Measurements from ENCODE around the gene MYO1D. TPM values are rescaled to one million over a fixed set of nuclear protein-coding genes. Genes with fewer than 3 reads are reported as not detected.

MYO1D gene
- total RNA-seq, 1 donor from 2014 or later = 12.1 TPM

- intact Hi-C loops (cut with micrococcal nuclease) = loop anchor here (10.0 kb wide), 1 partner anchor 385 kb away; the partner anchor contains the start of gene CDK5R1
- H3K36me3 Mint-ChIP-seq (ENCODE audit: low read depth) = no peaks in the 10 kb centered on the region
- H3K27me3 Mint-ChIP-seq (ENCODE audit: insufficient read depth) = peaks cover 8% of the 10 kb centered on the region
- no peak overlapping the region for H3K4me3 Mint-ChIP-seq
- H3K9me3 Mint-ChIP-seq = no peaks in the 10 kb centered on the region
- DNase-seq (ENCODE audit: low spot score) = no peak
- no peaks in the 10 kb centered on the region for H3K4me1 Mint-ChIP-seq (ENCODE audit: low read depth)
- no peak overlapping the region for H3K27ac Mint-ChIP-seq
Observed at GRCh38 chr17:32869345-32870026, 7.4 kb downstream of the MYO1D start.

- no peaks in the 10 kb centered on the region for H3K4me1 Mint-ChIP-seq (ENCODE audit: low read depth)
- no peak for DNase-seq (ENCODE audit: low spot score)
- H3K9me3 Mint-ChIP-seq = no peaks in the 10 kb centered on the region
- H3K36me3 Mint-ChIP-seq (ENCODE audit: low read depth) = no peaks in the 10 kb centered on the region
- H3K4me3 Mint-ChIP-seq = no peak overlapping the region
- intact Hi-C loops (cut with micrococcal nuclease) = no loop called here
- H3K27me3 Mint-ChIP-seq (ENCODE audit: insufficient read depth) = peaks cover 7% of the 10 kb centered on the region
- no peak overlapping the region for H3K27ac Mint-ChIP-seq
Observed at GRCh38 chr17:32865141-32865540, 11.8 kb downstream of the MYO1D start.

DNA sequence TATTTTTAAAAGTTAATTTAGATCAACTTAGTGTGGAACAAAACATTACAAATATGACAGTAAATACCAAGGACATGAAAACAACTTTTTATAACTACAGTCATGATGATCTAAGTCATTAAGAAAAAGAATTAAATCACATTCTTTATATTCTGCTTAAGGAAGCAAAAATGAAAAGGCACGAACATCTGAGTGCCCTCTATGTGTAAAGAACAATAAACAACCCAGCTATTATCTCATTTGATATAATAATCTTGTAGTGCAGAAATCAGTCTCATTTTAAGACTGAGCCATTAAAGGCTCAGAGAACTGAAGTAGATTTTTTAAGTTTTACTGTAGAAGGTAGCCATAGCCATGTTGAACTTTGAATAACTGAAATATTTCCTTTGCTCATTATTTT is 13.4 kb downstream of the MYO1D start:
- DNase-seq (ENCODE audit: low spot score) = no peak
- Mint-ChIP-seq H3K4me1 (ENCODE audit: low read depth) (no peaks in the 10 kb centered on the region), H3K9me3 (no peaks in the 10 kb centered on the region), H3K36me3 (ENCODE audit: low read depth) (no peaks in the 10 kb centered on the region), H3K27me3 (ENCODE audit: insufficient read depth) (peaks cover 7% of the 10 kb centered on the region), H3K27ac (no peak overlapping the region), H3K4me3 (no peak overlapping the region)
- intact Hi-C loops (cut with micrococcal nuclease) = no loop called here

DNA sequence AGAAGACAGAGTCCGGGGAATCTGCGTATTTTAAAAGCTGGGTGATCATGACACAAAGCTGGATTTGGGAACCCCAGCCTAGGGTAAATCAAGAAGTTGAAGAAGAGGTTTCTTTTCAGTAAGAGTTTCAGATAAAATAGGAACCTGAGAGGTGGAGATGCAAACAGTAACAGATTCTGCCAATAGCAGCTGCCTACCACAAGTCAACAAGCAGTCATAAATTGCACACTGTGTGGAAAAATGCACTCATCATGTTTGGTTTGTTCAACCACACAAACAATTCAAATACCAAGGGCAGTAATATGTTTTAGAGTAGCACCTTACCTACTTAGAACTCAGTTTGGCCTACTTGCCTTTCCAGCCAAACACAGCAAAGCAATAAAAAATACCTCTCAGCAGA is 14.0 kb downstream of the MYO1D start:
- Mint-ChIP-seq H3K27ac (no peak overlapping the region), H3K9me3 (no peaks in the 10 kb centered on the region), H3K4me3 (no peak overlapping the region), H3K36me3 (ENCODE audit: low read depth) (no peaks in the 10 kb centered on the region), H3K4me1 (ENCODE audit: low read depth) (no peaks in the 10 kb centered on the region), H3K27me3 (ENCODE audit: insufficient read depth) (peaks cover 5% of the 10 kb centered on the region)
- no peak for DNase-seq (ENCODE audit: low spot score)
- intact Hi-C loops (cut with micrococcal nuclease) = no loop called here

GRCh38 chr17:32861981-32862380 is 14.9 kb downstream of the MYO1D start:
- Mint-ChIP-seq H3K4me1 (ENCODE audit: low read depth) (no peaks in the 10 kb centered on the region), H3K36me3 (ENCODE audit: low read depth) (no peaks in the 10 kb centered on the region), H3K9me3 (no peaks in the 10 kb centered on the region), H3K27me3 (ENCODE audit: insufficient read depth) (peaks cover 10% of the 10 kb centered on the region), H3K4me3 (no peak overlapping the region), H3K27ac (no peak overlapping the region)
- no peak for DNase-seq (ENCODE audit: low spot score)
- intact Hi-C loops (cut with micrococcal nuclease) = no loop called here

DNA sequence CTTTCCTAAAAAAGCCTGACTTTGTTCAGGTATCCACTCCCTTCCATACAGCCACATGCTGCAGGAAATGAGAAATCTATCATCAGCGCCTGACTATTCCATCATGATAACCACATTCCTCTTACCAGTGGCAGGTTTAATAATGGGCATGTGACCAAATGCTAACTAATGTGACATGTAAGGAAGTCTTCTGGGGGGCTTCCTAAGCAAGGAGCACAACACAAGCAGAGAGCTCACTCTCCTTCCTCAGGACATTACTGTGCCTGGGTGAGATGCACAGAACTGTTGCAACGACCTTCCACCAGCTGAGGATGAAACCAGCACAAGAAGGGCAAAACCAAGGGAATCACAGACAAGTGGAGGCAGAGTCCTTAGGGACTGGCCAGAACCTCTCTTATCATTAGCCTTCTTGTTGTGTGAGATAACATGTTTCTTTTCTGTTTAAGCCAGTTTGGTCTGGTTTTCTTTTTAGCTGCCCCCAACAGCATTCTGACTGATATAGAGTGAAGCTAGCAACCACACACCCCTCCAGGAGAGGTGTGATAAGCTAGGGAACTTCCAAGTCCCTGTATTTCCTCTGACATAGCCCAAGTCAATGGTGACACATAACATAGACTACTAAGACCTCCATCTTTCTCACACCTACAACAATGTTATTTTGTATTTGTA is 16.9 kb downstream of the MYO1D start:
- Mint-ChIP-seq H3K9me3 (no peaks in the 10 kb centered on the region), H3K4me3 (no peak overlapping the region), H3K27ac (no peak overlapping the region), H3K27me3 (ENCODE audit: insufficient read depth) (peaks cover 6% of the 10 kb centered on the region), H3K4me1 (ENCODE audit: low read depth) (no peaks in the 10 kb centered on the region), H3K36me3 (ENCODE audit: low read depth) (no peaks in the 10 kb centered on the region)
- DNase-seq (ENCODE audit: low spot score) = no peak
- intact Hi-C loops (cut with micrococcal nuclease) = no loop called here

DNA sequence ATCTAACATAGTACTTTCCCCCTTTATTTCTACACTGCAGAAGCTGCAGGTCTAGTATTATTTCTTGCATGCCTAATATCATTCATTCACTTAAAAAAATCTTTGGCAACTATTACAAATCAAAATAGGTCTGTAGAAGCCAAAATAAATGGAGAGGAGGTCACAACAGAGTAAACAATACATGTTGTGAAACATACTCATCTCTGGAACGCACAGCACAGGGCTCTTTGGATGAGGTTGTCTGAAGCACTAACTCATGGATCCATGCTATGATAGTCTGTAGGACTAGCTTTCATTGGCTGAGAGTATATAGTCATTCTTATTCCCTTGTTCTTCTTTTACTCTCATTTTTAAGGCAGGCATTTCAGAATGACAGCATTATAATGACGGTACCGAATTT is 21.3 kb downstream of the MYO1D start:
- no peaks in the 10 kb centered on the region for H3K9me3 Mint-ChIP-seq
- H3K4me3 Mint-ChIP-seq = no peak overlapping the region
- no peaks in the 10 kb centered on the region for H3K4me1 Mint-ChIP-seq (ENCODE audit: low read depth)
- H3K27ac Mint-ChIP-seq = no peak overlapping the region
- no peaks in the 10 kb centered on the region for H3K36me3 Mint-ChIP-seq (ENCODE audit: low read depth)
- DNase-seq (ENCODE audit: low spot score) = no peak
- intact Hi-C loops (cut with micrococcal nuclease) = no loop called here
- peaks cover 10% of the 10 kb centered on the region for H3K27me3 Mint-ChIP-seq (ENCODE audit: insufficient read depth)

GRCh38 chr17:32854832-32855389 is 22.0 kb downstream of the MYO1D start:
- intact Hi-C loops (cut with micrococcal nuclease) = no loop called here
- no peak overlapping the region for H3K4me3 Mint-ChIP-seq
- H3K36me3 Mint-ChIP-seq (ENCODE audit: low read depth) = no peaks in the 10 kb centered on the region
- no peak for DNase-seq (ENCODE audit: low spot score)
- H3K27ac Mint-ChIP-seq = no peak overlapping the region
- no peaks in the 10 kb centered on the region for H3K4me1 Mint-ChIP-seq (ENCODE audit: low read depth)
- H3K9me3 Mint-ChIP-seq = no peaks in the 10 kb centered on the region
- peaks cover 10% of the 10 kb centered on the region for H3K27me3 Mint-ChIP-seq (ENCODE audit: insufficient read depth)

DNA sequence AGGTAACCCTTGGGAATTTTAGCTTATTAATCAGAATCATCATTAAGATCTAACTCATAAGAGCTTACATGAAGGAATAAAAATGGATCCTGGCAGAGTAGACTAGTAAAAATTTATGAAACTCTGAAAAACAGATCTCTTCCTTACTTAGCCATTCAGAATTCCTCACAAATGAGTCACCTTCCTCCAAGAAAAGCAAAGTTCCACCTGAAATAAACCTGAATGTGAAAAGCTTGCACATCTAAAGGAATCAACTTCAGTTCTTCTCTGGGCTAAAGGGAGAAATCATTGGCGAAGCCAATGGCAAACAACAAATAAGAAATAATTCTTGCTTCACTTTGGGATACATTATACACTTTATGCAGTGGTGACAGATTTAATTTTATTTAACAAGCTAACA is 22.7 kb downstream of the MYO1D start:
- intact Hi-C loops (cut with micrococcal nuclease) = no loop called here
- Mint-ChIP-seq H3K9me3 (no peaks in the 10 kb centered on the region), H3K27me3 (ENCODE audit: insufficient read depth) (peaks cover 10% of the 10 kb centered on the region), H3K27ac (no peak overlapping the region), H3K4me3 (no peak overlapping the region), H3K36me3 (ENCODE audit: low read depth) (no peaks in the 10 kb centered on the region), H3K4me1 (ENCODE audit: low read depth) (no peaks in the 10 kb centered on the region)
- no peak for DNase-seq (ENCODE audit: low spot score)

DNA sequence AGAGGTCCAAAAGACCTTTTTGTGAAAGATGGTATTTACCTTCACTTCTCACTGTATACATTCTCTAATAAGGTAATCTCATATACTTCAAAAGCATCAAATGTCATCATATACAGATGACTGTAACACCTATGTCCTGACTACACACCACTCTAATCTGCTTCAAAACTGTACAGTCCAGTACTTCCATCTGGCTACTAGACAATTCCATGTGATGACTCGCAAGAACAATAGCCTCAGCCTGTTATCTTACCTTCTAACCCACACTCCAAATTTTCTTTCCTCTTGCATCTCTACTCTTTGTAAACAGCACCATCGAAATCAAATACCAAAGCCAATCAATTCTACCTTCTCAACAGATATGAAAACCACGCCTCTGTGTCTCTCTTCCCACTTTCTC is 24.1 kb downstream of the MYO1D start:
- Mint-ChIP-seq H3K36me3 (ENCODE audit: low read depth) (no peaks in the 10 kb centered on the region), H3K27ac (no peak overlapping the region), H3K9me3 (no peaks in the 10 kb centered on the region), H3K4me3 (no peak overlapping the region), H3K4me1 (ENCODE audit: low read depth) (no peaks in the 10 kb centered on the region), H3K27me3 (ENCODE audit: insufficient read depth) (peaks cover 8% of the 10 kb centered on the region)
- no peak for DNase-seq (ENCODE audit: low spot score)
- intact Hi-C loops (cut with micrococcal nuclease) = no loop called here

GRCh38 chr17:32849879-32850278 is 27.0 kb downstream of the MYO1D start:
- DNase-seq (ENCODE audit: low spot score) = no peak
- Mint-ChIP-seq H3K36me3 (ENCODE audit: low read depth) (no peaks in the 10 kb centered on the region), H3K4me1 (ENCODE audit: low read depth) (no peaks in the 10 kb centered on the region), H3K27me3 (ENCODE audit: insufficient read depth) (peaks cover 6% of the 10 kb centered on the region), H3K4me3 (no peak overlapping the region), H3K9me3 (no peaks in the 10 kb centered on the region), H3K27ac (no peak overlapping the region)
- intact Hi-C loops (cut with micrococcal nuclease) = no loop called here

- no peak overlapping the region for H3K4me3 Mint-ChIP-seq
- DNase-seq (ENCODE audit: low spot score) = no peak
- H3K27me3 Mint-ChIP-seq (ENCODE audit: insufficient read depth) = peaks cover 7% of the 10 kb centered on the region
- no peak overlapping the region for H3K27ac Mint-ChIP-seq
- H3K9me3 Mint-ChIP-seq = no peaks in the 10 kb centered on the region
- no peaks in the 10 kb centered on the region for H3K36me3 Mint-ChIP-seq (ENCODE audit: low read depth)
- intact Hi-C loops (cut with micrococcal nuclease) = no loop called here
- no peaks in the 10 kb centered on the region for H3K4me1 Mint-ChIP-seq (ENCODE audit: low read depth)
Observed at GRCh38 chr17:32847977-32848376, 28.9 kb downstream of the MYO1D start.

GRCh38 chr17:32846143-32846542 is 30.8 kb downstream of the MYO1D start:
- Mint-ChIP-seq H3K36me3 (ENCODE audit: low read depth) (no peaks in the 10 kb centered on the region), H3K27ac (no peak overlapping the region), H3K4me1 (ENCODE audit: low read depth) (no peaks in the 10 kb centered on the region), H3K4me3 (no peak overlapping the region), H3K27me3 (ENCODE audit: insufficient read depth) (peaks cover 9% of the 10 kb centered on the region), H3K9me3 (no peaks in the 10 kb centered on the region)
- intact Hi-C loops (cut with micrococcal nuclease) = no loop called here
- no peak for DNase-seq (ENCODE audit: low spot score)

Data from activated T-helper 1 cell treated with anti-CD3 and anti-CD28 coated beads, Interleukin-12 subunit alpha, Interleukin-12 subunit beta, Interleukin-2, Interleukin-4 antibody, amounts not matched to agents 30 ng/mL and 10 ng/mL and 1 ng/mL, durations not matched to agents 14 hours and 24 hours and 36 hours (primary cell).